Ishikawa (cell line): ENCODE measurements around the gene RNF213.

Source experiments
- CEBPB ChIP-seq: IDR thresholded peaks from 2 replicates; pipeline ENCODE4 v1.6.1; 2012
- CREB1 ChIP-seq: IDR thresholded peaks from 2 replicates; pipeline ENCODE4 v1.6.1; 2012; ENCODE audit warnings: low read depth
- EGR1 ChIP-seq: IDR thresholded peaks from 2 replicates; pipeline ENCODE4 v1.6.1; 2012
- EP300 ChIP-seq: IDR thresholded peaks from 2 replicates; pipeline ENCODE4 v1.6.1; 2012; ENCODE audit warnings: borderline replicate concordance
- FOXM1 ChIP-seq: IDR thresholded peaks from 2 replicates; pipeline ENCODE4 v1.6.1; 2012; ENCODE audit warnings: low read depth, borderline replicate concordance
- MAX ChIP-seq: IDR thresholded peaks from 2 replicates; pipeline ENCODE4 v1.6.1; 2012
- NFIC ChIP-seq: IDR thresholded peaks from 2 replicates; pipeline ENCODE4 v1.6.1; 2012
- RAD21 ChIP-seq: IDR thresholded peaks from 2 replicates; pipeline ENCODE4 v1.6.1; 2012; ENCODE audit warnings: low read depth
- REST ChIP-seq: IDR thresholded peaks from 2 replicates; pipeline ENCODE4 v1.6.1; 2012; ENCODE audit warnings: low read depth, mild to moderate bottlenecking
- TAF1 ChIP-seq: IDR thresholded peaks from 2 replicates; pipeline ENCODE4 v1.6.1; 2012; ENCODE audit warnings: low read depth, mild to moderate bottlenecking
- TCF12 ChIP-seq: IDR thresholded peaks from 2 replicates; pipeline ENCODE4 v1.6.1; 2012; ENCODE audit warnings: low read depth
- TEAD4 ChIP-seq: IDR thresholded peaks from 2 replicates; pipeline ENCODE4 v1.6.1; 2012
- USF1 ChIP-seq: IDR thresholded peaks from 2 replicates; pipeline ENCODE4 v1.6.1; 2012
- YY1 ChIP-seq: IDR thresholded peaks from 2 replicates; pipeline ENCODE4 v1.6.1; 2012; ENCODE audit warnings: low read depth
- ZBTB7A ChIP-seq: IDR thresholded peaks from 2 replicates; pipeline ENCODE4 v1.6.1; 2012; ENCODE audit warnings: low read depth

The RNF213 gene

GRCh38 chr17:80297996-80298560 lies 37.4 kb downstream of the RNF213 start:
- TF ChIP-seq NFIC (no peak), CREB1 (no peak), REST (no peak), RAD21 (no peak), FOXM1 (no peak), TCF12 (no peak), EP300 (no peak), EGR1 (no peak), TAF1 (no peak), USF1 (no peak), MAX (no peak), YY1 (no peak), ZBTB7A (no peak), TEAD4 (no peak), CEBPB (no peak)

GRCh38 chr17:80303824-80304223 lies 43.2 kb downstream of the RNF213 start:
- TF ChIP-seq TEAD4 (no peak), EP300 (no peak), RAD21 (no peak), TAF1 (no peak), ZBTB7A (no peak), MAX (no peak), TCF12 (no peak), NFIC (no peak), REST (no peak), FOXM1 (no peak), CEBPB (no peak), CREB1 (no peak), YY1 (no peak), EGR1 (no peak), USF1 (no peak)

- TF ChIP-seq ZBTB7A (no peak), RAD21 (no peak), TCF12 (no peak), TEAD4 (no peak), NFIC (no peak), FOXM1 (no peak), YY1 (no peak), CREB1 (no peak), TAF1 (no peak), EP300 (no peak), USF1 (no peak)
These were observed 47.5 kb downstream of the RNF213 start for GRCh38 chr17:80307994-80308691.

- TF ChIP-seq YY1: no peak
- TF ChIP-seq ZBTB7A: no peak
- no peak for TF ChIP-seq REST
- TF ChIP-seq RAD21: no peak
- TF ChIP-seq USF1: no peak
- TF ChIP-seq CREB1: no peak
- no peak for TF ChIP-seq EP300
- TF ChIP-seq TAF1: no peak
- no peak for TF ChIP-seq NFIC
- TF ChIP-seq TCF12: no peak
- no peak for TF ChIP-seq MAX
- no peak for TF ChIP-seq EGR1
- TF ChIP-seq TEAD4: no peak
- no peak for TF ChIP-seq CEBPB
- no peak for TF ChIP-seq FOXM1
These were observed 48.3 kb downstream of the RNF213 start for GRCh38 chr17:80308692-80309517.
